ENCODE results near the gene PPFIBP2. TPM values are rescaled to one million over a fixed set of nuclear protein-coding genes. Genes with fewer than 3 reads are reported as not detected.

Gene PPFIBP2
- total and polyA plus RNA-seq, 2 of the 13 experiments (the other 11 are each of a cell fraction or from before 2014, with no cell fraction given) = 15.0 to 52.5 TPM

DNA sequence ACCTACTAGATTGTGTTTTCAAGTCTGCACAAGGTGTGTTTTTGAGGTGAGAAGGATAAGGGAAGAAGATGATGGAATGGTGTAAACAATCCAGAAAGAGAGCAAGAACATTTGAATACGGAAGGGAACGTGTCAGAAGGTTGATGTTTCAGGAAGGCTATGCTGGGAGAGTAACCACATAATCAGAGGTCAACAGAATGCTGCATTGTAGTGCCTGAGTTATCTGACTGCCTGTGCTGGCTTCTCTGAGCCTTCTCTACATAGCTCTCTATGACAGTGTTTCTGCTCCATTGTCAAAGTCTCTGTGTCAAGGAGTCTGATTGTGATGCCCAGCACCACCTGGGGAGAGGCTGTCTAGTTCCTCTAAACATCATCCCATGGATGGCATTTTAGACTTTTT lies 85.4 kb downstream of the PPFIBP2 start (continued):
- no peak for TF ChIP-seq STAT5B (CRISPR knock-in tag; IDR thresholded peaks at IDR 0.05)
- TF ChIP-seq, protein P1, sequence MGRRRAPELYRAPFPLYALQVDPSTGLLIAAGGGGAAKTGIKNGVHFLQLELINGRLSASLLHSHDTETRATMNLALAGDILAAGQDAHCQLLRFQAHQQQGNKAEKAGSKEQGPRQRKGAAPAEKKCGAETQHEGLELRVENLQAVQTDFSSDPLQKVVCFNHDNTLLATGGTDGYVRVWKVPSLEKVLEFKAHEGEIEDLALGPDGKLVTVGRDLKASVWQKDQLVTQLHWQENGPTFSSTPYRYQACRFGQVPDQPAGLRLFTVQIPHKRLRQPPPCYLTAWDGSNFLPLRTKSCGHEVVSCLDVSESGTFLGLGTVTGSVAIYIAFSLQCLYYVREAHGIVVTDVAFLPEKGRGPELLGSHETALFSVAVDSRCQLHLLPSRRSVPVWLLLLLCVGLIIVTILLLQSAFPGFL (CRISPR knock-in tag; IDR thresholded peaks at IDR 0.05) = no peak

DNA sequence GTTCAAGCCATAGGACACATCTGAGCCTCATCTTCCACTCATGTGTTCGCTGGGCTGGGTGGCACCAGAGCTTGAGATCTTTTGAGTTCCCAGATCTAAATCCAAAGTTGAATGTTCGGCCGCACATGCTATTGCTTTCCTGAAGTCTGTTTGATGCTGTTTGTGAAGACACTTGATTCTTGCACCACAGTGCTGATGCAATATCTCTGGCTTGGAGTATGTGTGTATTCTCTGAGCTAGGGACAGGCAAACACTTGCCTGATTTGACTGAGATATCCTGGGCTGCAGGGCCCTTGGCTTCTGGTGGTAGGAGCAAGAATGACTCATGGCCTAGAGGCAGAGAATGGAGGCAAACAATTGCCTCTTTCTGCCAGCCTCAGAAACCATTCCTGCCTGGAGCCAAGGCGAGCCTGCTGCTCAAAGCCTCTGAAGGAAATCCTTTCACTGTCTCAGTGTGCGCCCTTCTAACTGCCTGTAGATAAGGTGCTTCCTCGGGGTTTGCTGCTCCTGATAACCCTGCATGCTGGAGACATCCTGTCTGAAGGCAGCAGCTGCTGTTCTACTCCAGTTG lies 86.5 kb downstream of the PPFIBP2 start:
- CTCF ChIA-PET (ENCODE audit: low intra/inter-chr PET ratio, low total read pairs) = no interaction called here
- H4K20me1 ChIP-seq (ENCODE audit: insufficient read depth, low read length) = no peaks in the 10 kb centered on the region
- no peaks in the 10 kb centered on the region for H3K79me2 ChIP-seq (ENCODE audit: insufficient read depth, low read length)
- in situ Hi-C loops (cut with HindIII; ENCODE audit: extremely low pct_ligation_motif_present, low pct_unique_long_range_greater_than_20kb) (no loop called here), intact Hi-C loops (cut with micrococcal nuclease; ENCODE audit: unreplicated experiment) (loop anchor here (1.0 kb wide), 1 partner anchor 27 kb away; no protein-coding TSS in a partner anchor)
- POLR2A ChIA-PET = interaction anchor here (1.0 to 8.2 kb wide), 4 partner anchors 13 to 26 kb away, joined by 3 to 115 read pairs (median 14); no protein-coding TSS in a partner anchor
- FAIRE-seq = peak; percentile 99
- BruUV-seq (replicated peaks) = no TSS peak
- no peak overlapping the region for H3K4me3 ChIP-seq (replicated peaks in 1 of 3; ENCODE audit: insufficient read depth in 1 of 3, low read depth in 2 of 3, low read length in 3 of 3)
- ATAC-seq = peak; percentile 97
- H3K9me3 ChIP-seq (ENCODE audit: low read length) = no peaks in the 10 kb centered on the region
- H3K27ac ChIP-seq (ENCODE audit: extremely low read length, insufficient read depth, low read length) = peak overlapping the region; percentile 58
- H3K36me3 ChIP-seq (replicated peaks in 1 of 2; ENCODE audit: control insufficient read depth in 1 of 2, insufficient read depth in 2 of 2, low read length in 2 of 2) = peaks cover 11 to 24% of the 10 kb centered on the region in 2 experiments; a peak in 4 of 5 replicates
- peaks cover 65% of the 10 kb centered on the region for H3K4me1 ChIP-seq (ENCODE audit: insufficient read depth, low read length)
- H2AFZ ChIP-seq (ENCODE audit: low read length) = no peak overlapping the region
- no peaks in the 10 kb centered on the region for H3K27me3 ChIP-seq (ENCODE audit: control insufficient read depth in 1 of 2, insufficient read depth in 2 of 2, low read length in 2 of 2)
- peak overlapping the region; percentile 6; the same call in 1 of the 2 replicates for H3K4me2 ChIP-seq (ENCODE audit: low read depth, low read length)
- peak; percentile 89 for DNase-seq (ENCODE audit: low spot score)
- 0 out of 2 replicates have a peak overlapping the region, but pooled peaks have one; percentile 4 for H3K9ac ChIP-seq (ENCODE audit: insufficient read depth, low read depth, low read length)
- WGBS (ENCODE audit: low lambda C conversion rate) = 19% methylated on average over 3 of the region's 6 CpGs
- TF ChIP-seq, protein P2, sequence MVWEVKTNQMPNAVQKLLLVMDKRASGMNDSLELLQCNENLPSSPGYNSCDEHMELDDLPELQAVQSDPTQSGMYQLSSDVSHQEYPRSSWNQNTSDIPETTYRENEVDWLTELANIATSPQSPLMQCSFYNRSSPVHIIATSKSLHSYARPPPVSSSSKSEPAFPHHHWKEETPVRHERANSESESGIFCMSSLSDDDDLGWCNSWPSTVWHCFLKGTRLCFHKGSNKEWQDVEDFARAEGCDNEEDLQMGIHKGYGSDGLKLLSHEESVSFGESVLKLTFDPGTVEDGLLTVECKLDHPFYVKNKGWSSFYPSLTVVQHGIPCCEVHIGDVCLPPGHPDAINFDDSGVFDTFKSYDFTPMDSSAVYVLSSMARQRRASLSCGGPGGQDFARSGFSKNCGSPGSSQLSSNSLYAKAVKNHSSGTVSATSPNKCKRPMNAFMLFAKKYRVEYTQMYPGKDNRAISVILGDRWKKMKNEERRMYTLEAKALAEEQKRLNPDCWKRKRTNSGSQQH (CRISPR knock-in tag; IDR thresholded peaks at IDR 0.05; ENCODE audit: low read depth) = 0 out of 2 replicates have a peak, but pooled peaks have one; percentile 35
- TF ChIP-seq SALL1 (CRISPR knock-in tag; IDR thresholded peaks at IDR 0.05) (peak; percentile 89), PPARG (CRISPR knock-in tag; conservative IDR thresholded peaks at IDR 0.05) (peak; percentile 73), CBFB (CRISPR knock-in tag; IDR thresholded peaks at IDR 0.05) (peak; percentile 26; the same call in 1 of the 2 replicates), KLF13 (CRISPR knock-in tag; IDR thresholded peaks at IDR 0.05) (no peak), NR2F6 (IDR thresholded peaks at IDR 0.05) (no peak), NR2F6 (CRISPR knock-in tag; IDR thresholded peaks at IDR 0.05) (peak; percentile 65), CCDC6 (CRISPR knock-in tag; IDR thresholded peaks at IDR 0.05) (peak; percentile 88; the same call in 1 of the 2 replicates)
- TF ChIP-seq, protein P3, sequence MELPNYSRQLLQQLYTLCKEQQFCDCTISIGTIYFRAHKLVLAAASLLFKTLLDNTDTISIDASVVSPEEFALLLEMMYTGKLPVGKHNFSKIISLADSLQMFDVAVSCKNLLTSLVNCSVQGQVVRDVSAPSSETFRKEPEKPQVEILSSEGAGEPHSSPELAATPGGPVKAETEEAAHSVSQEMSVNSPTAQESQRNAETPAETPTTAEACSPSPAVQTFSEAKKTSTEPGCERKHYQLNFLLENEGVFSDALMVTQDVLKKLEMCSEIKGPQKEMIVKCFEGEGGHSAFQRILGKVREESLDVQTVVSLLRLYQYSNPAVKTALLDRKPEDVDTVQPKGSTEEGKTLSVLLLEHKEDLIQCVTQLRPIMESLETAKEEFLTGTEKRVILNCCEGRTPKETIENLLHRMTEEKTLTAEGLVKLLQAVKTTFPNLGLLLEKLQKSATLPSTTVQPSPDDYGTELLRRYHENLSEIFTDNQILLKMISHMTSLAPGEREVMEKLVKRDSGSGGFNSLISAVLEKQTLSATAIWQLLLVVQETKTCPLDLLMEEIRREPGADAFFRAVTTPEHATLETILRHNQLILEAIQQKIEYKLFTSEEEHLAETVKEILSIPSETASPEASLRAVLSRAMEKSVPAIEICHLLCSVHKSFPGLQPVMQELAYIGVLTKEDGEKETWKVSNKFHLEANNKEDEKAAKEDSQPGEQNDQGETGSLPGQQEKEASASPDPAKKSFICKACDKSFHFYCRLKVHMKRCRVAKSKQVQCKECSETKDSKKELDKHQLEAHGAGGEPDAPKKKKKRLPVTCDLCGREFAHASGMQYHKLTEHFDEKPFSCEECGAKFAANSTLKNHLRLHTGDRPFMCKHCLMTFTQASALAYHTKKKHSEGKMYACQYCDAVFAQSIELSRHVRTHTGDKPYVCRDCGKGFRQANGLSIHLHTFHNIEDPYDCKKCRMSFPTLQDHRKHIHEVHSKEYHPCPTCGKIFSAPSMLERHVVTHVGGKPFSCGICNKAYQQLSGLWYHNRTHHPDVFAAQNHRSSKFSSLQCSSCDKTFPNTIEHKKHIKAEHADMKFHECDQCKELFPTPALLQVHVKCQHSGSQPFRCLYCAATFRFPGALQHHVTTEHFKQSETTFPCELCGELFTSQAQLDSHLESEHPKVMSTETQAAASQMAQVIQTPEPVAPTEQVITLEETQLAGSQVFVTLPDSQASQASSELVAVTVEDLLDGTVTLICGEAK (IDR thresholded peaks at IDR 0.05) = no peak
- TF ChIP-seq, protein P3 (CRISPR knock-in tag; IDR thresholded peaks at IDR 0.05) = peak; percentile 30; the same call in 1 of the 2 replicates
